AG04449 (cell line): ENCODE measurements around the gene GDPD2.

ENCODE experiments used
- CTCF ChIA-PET: fragments of 350-600 bp; formaldehyde crosslinking; extraction: SDS; loops from one replicate; lab custom pipeline; 2021; ENCODE audit warnings: antibody characterized with exemption; lab: Yijun Ruan, JAX
- POLR2A ChIA-PET: fragments of 400-600, 350-600 bp; formaldehyde crosslinking; extraction: SDS; loops from one replicate; lab custom pipeline; 2020; ENCODE audit warnings: antibody characterized with exemption, inconsistent platforms; lab: Yijun Ruan, JAX
- DNase-seq: peaks from one replicate; pipeline ENCODE4 v3.0.0-alpha.2; 2010; ENCODE audit warnings: low read depth, low spot score
- H3K4me3 ChIP-seq: 2 replicates; pipeline ENCODE4 v1.5.1; 2011; ENCODE audit warnings: low read depth, mild to moderate bottlenecking, control low read depth, low read length
- TF ChIP-seq, protein P1 (sequence below): IDR thresholded peaks from one replicate; pipeline ENCODE4 v1.5.1; 2011; ENCODE audit warnings: mild to moderate bottlenecking, moderate library complexity, low read length, control low read depth, inconsistent platforms; ENCODE audit not compliant: insufficient read depth; ENCODE audit errors: missing control alignments

GDPD2 gene

GRCh38 chrX:70427365-70427764 lies 4.3 kb downstream of the GDPD2 start:
- H3K4me3 ChIP-seq, result no peak overlapping the region
- CTCF ChIA-PET, result no interaction called here
- DNase-seq, result no peak
- TF ChIP-seq, protein P1, sequence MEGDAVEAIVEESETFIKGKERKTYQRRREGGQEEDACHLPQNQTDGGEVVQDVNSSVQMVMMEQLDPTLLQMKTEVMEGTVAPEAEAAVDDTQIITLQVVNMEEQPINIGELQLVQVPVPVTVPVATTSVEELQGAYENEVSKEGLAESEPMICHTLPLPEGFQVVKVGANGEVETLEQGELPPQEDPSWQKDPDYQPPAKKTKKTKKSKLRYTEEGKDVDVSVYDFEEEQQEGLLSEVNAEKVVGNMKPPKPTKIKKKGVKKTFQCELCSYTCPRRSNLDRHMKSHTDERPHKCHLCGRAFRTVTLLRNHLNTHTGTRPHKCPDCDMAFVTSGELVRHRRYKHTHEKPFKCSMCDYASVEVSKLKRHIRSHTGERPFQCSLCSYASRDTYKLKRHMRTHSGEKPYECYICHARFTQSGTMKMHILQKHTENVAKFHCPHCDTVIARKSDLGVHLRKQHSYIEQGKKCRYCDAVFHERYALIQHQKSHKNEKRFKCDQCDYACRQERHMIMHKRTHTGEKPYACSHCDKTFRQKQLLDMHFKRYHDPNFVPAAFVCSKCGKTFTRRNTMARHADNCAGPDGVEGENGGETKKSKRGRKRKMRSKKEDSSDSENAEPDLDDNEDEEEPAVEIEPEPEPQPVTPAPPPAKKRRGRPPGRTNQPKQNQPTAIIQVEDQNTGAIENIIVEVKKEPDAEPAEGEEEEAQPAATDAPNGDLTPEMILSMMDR, result no peak
- POLR2A ChIA-PET, result no interaction called here

DNA sequence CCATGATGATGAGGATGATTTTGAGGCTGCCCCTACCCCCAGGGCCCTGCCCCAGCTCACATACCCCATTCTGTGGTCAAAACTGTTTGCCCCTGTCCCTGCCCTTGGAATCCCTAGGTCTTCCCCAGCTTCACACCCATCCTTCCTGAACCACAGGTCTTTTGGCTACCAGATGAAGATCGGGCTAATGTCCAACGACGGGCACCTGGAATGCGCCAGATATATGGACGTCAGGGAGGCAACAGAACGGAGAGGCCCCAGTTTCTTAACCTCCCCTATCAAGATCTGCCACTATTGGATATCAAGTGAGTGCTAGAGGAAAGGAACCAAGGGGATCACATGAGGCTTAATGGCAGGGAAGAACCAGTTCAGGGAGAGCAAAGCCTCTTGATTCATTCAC lies 6.6 kb downstream of the GDPD2 start:
- ChIA-PET CTCF (interaction anchor here (0.7 kb wide), 1 partner anchor 22 kb away, joined by 3 read pairs; no protein-coding TSS in a partner anchor), POLR2A (no interaction called here)
- TF ChIP-seq, protein P1, result no peak
- DNase-seq, result no peak
- H3K4me3 ChIP-seq, result no peak overlapping the region

DNA sequence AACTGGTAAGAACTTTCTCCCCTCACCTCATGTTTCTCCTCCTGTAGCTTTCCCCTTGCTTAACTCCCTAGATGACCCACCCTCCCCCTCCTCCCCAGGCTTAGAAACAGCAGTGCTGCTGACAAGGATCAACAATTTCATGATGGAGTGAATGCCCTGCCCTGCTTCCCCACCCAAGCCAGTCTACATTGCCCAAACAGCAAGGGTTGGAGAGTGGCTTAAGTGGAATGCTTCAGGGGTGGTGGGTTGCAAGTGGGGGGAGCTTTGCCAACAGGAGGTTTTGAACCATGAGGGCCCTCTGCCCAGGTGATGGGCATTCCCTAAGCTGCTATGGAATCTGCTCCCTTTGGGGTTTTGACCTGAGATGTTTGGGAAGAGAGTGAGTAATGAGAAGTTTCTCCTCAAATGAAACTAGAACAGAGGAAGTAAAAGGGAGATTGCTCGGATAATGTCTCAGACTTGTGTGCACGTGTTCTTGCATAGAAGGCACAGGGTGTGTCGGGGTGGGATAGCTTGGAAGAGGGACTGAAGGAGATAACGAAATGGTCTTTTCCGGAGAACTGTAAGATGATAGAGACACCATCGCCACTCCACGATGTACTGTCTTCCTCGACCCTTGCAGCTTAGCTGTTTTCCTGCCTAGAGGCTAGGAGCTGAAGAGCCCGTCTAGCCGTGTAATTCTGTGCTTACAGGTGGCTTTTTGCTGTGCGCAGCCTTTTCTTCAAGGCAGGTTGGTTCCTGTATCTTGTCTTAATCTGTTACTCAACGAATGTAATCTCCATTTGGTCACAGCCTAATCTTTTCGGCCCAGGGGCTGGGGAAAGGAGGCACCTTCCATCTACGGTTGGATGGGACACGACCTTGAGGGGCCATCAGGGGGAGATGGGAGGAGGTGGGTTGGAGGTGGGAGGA lies 10.1 kb downstream of the GDPD2 start:
- peak overlapping the region; percentile 73 for H3K4me3 ChIP-seq
- no peak for DNase-seq
- ChIA-PET CTCF (interaction anchor here (1.0 to 3.5 kb wide), 13 partner anchors 10 to 300 kb away, joined by 3 to 31 read pairs (median 5); partner anchors contain the start of genes DLG3, GDPD2 and IGBP1), POLR2A (interaction anchor here (0.7 kb wide), 1 partner anchor 9 kb away, joined by 3 read pairs; no protein-coding TSS in a partner anchor)
- TF ChIP-seq, protein P1, result no peak

DNA sequence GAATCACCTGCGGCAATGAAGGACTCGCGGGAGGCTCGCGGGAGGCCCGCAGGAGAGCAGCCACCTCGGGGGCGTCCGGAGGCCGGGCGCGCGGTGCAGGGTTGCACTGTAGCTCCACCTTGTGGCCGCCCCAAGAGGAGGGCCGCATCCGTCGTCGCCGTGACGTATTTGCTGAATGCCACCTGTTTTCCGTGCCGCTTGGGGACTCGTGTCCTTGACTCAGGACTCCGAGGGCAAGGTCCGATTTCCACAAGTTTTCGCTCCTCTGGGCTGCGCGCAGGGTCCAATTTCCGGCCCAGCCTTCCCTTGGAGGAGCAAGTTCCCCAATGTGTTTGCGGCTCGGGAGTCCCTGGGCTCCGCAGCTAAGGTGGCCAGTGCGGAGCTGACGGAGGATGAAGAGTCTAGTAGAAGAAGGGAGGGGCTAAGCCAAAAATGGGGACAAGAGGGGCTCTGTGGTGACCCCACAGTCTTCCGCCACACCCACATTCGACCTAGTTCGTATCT lies 10.8 kb downstream of the GDPD2 start:
- POLR2A ChIA-PET, result interaction anchor here (0.7 kb wide), 1 partner anchor 9 kb away, joined by 3 read pairs; no protein-coding TSS in a partner anchor
- CTCF ChIA-PET, result interaction anchor here (1.0 to 3.5 kb wide), 11 partner anchors 10 to 300 kb away, joined by 3 to 31 read pairs (median 5); partner anchors contain the start of genes DLG3, GDPD2 and IGBP1
- TF ChIP-seq, protein P1, result peak; percentile 83
- H3K4me3 ChIP-seq, result peak overlapping the region; percentile 73
- DNase-seq, result no peak

DNA sequence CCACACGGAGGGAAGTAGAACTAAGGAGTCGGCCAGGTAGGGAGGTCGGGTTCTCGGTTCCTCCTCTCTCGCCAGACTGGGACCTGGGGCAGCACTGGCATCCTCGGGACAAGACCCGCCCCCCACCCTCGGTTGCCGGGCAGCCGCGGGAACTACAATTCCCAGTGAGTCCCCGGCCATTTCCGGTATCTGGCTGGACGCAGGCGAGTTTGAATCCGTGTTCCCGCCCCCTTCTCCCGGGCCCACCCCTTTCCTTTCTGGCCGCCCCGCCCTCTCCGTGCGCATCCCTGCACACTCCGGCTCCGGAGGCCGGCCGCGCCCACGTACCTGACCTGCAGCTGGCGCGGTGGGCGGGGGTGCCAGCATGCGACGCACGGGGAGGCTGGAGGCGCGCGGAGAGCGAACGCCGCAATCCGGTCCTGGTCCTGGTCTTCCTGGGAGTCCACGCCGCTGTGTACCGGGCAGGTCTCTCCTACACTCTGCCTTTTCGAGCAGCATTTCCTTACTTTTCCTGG lies 11.3 kb downstream of the GDPD2 start:
- TF ChIP-seq, protein P1, result no peak
- ChIA-PET POLR2A (no interaction called here), CTCF (interaction anchor here (1.0 to 3.5 kb wide), 10 partner anchors 9 to 301 kb away, joined by 3 to 31 read pairs (median 8); partner anchors contain the start of genes DLG3, GDPD2 and IGBP1)
- no peak for DNase-seq
- peak overlapping the region; percentile 73 for H3K4me3 ChIP-seq
